ENCODE measurements around the gene EFHC1. TPM values are rescaled to one million over a fixed set of nuclear protein-coding genes. Genes with fewer than 3 reads are reported as not detected.

EFHC1 gene
- total RNA-seq, 1 donor from 2014 or later, result 25.6 TPM

GRCh38 chr6:52566201-52566600 is 146.1 kb downstream of the EFHC1 start:
- H3K4me1 Mint-ChIP-seq (ENCODE audit: low read depth, unreplicated experiment), result peaks cover 14% of the 10 kb centered on the region
- H3K27ac Mint-ChIP-seq (ENCODE audit: unreplicated experiment), result no peak overlapping the region
- peaks cover 7% of the 10 kb centered on the region for H3K27me3 Mint-ChIP-seq (ENCODE audit: unreplicated experiment)
- TF ChIP-seq CTCF (IDR thresholded peaks at IDR 0.05; ENCODE audit: partially characterized antibody, unreplicated experiment), result no peak
- H3K4me3 Mint-ChIP-seq (ENCODE audit: unreplicated experiment), result no peak overlapping the region
- no peak for DNase-seq
- no peaks in the 10 kb centered on the region for H3K9me3 Mint-ChIP-seq (ENCODE audit: unreplicated experiment)
- H3K36me3 Mint-ChIP-seq (ENCODE audit: unreplicated experiment), result no peaks in the 10 kb centered on the region

DNA sequence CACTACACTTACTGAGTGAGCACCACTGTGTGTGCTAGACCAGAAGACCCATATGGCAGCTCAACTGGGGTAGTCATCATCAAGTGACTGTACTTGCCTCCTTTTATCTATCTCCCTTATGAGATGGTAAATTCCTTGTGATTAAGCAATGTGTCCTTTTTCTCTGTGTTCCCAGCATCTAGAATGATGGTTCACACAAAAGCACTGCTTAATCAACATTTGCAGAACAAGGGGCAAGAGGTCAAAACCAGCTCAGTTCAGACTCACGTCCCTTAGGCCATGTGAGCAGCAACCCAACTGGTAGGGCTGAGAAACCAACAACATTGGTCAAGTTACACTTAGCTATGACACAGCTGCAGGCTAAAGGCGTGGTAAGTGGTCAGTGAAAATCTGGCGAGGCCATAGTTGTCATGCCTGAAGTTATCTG is 146.7 kb downstream of the EFHC1 start:
- DNase-seq, result no peak
- Mint-ChIP-seq H3K9me3 (ENCODE audit: unreplicated experiment) (no peaks in the 10 kb centered on the region), H3K27ac (ENCODE audit: unreplicated experiment) (no peak overlapping the region), H3K36me3 (ENCODE audit: unreplicated experiment) (no peaks in the 10 kb centered on the region), H3K4me3 (ENCODE audit: unreplicated experiment) (no peak overlapping the region), H3K4me1 (ENCODE audit: low read depth, unreplicated experiment) (peaks cover 17% of the 10 kb centered on the region), H3K27me3 (ENCODE audit: unreplicated experiment) (peaks cover 7% of the 10 kb centered on the region)
- TF ChIP-seq CTCF (IDR thresholded peaks at IDR 0.05; ENCODE audit: partially characterized antibody, unreplicated experiment), result no peak

- H3K9me3 Mint-ChIP-seq (ENCODE audit: unreplicated experiment), result no peaks in the 10 kb centered on the region
- no peak for TF ChIP-seq CTCF (IDR thresholded peaks at IDR 0.05; ENCODE audit: partially characterized antibody, unreplicated experiment)
- H3K36me3 Mint-ChIP-seq (ENCODE audit: unreplicated experiment), result no peaks in the 10 kb centered on the region
- no peak overlapping the region for H3K4me3 Mint-ChIP-seq (ENCODE audit: unreplicated experiment)
- DNase-seq, result no peak
- peaks cover 9% of the 10 kb centered on the region for H3K27me3 Mint-ChIP-seq (ENCODE audit: unreplicated experiment)
- peaks cover 19% of the 10 kb centered on the region for H3K4me1 Mint-ChIP-seq (ENCODE audit: low read depth, unreplicated experiment)
- H3K27ac Mint-ChIP-seq (ENCODE audit: unreplicated experiment), result no peak overlapping the region
Measured at GRCh38 chr6:52568320-52568719, 148.2 kb downstream of the EFHC1 start.

GRCh38 chr6:52570291-52570700 is 150.2 kb downstream of the EFHC1 start:
- no peak for DNase-seq
- peaks cover 24% of the 10 kb centered on the region for H3K4me1 Mint-ChIP-seq (ENCODE audit: low read depth, unreplicated experiment)

More at GRCh38 chr6:52570291-52570700, 150.2 kb downstream of the EFHC1 start:
- TF ChIP-seq CTCF (IDR thresholded peaks at IDR 0.05; ENCODE audit: partially characterized antibody, unreplicated experiment), result no peak
- H3K27ac Mint-ChIP-seq (ENCODE audit: unreplicated experiment), result no peak overlapping the region
- H3K9me3 Mint-ChIP-seq (ENCODE audit: unreplicated experiment), result no peaks in the 10 kb centered on the region
- no peaks in the 10 kb centered on the region for H3K36me3 Mint-ChIP-seq (ENCODE audit: unreplicated experiment)
- H3K27me3 Mint-ChIP-seq (ENCODE audit: unreplicated experiment), result peaks cover 6% of the 10 kb centered on the region
- H3K4me3 Mint-ChIP-seq (ENCODE audit: unreplicated experiment), result no peak overlapping the region

Measured in glutamatergic neuron (in vitro differentiated cells).